ENCODE data around the gene SPATA6.
"Not testable (repeated sequence)": the region's sequence is repeated elsewhere in the genome, so short reads cannot be mapped to it uniquely, and the experiment has no call there.

SPATA6 gene

GRCh38 chr1:48471691-48472576 is at the start of gene SPATA6:
SPATA6 (minus strand) TSS chr1:48472204; CDS start chr1:48472008, 196 bp downstream.
- DNase-seq, result peak; percentile 49

- DNase-seq, result not testable (repeated sequence)
These were observed 47.9 kb upstream of the SPATA6 start for GRCh38 chr1:48519896-48520295.

GRCh38 chr1:48506870-48507269 is 34.9 kb upstream of the SPATA6 start:
- no peak for DNase-seq

GRCh38 chr1:48500541-48501450 is 28.8 kb upstream of the SPATA6 start:
- DNase-seq, result peak; percentile 16

GRCh38 chr1:48499211-48499735 is 27.3 kb upstream of the SPATA6 start:
- no peak for DNase-seq

- no peak for DNase-seq
These were observed 26.2 kb upstream of the SPATA6 start for GRCh38 chr1:48498096-48498791.

- no peak for DNase-seq
These were observed 23.9 kb upstream of the SPATA6 start for GRCh38 chr1:48495911-48496310.

- no peak for DNase-seq
These were observed 23.2 kb upstream of the SPATA6 start for GRCh38 chr1:48495166-48495565.

GRCh38 chr1:48493970-48494769 is 22.2 kb upstream of the SPATA6 start:
- DNase-seq, result no peak

- DNase-seq, result no peak
These were observed 21.0 kb upstream of the SPATA6 start for GRCh38 chr1:48493041-48493440.

- no peak for DNase-seq
These were observed 20.4 kb upstream of the SPATA6 start for GRCh38 chr1:48492392-48492791.

GRCh38 chr1:48488721-48489120 is 16.7 kb upstream of the SPATA6 start:
- no peak for DNase-seq

- no peak for DNase-seq
These were observed 8.5 kb upstream of the SPATA6 start for GRCh38 chr1:48480504-48480903.

GRCh38 chr1:48480023-48480422 is 8.0 kb upstream of the SPATA6 start:
- not testable (repeated sequence) for DNase-seq

- DNase-seq, result no peak
These were observed 634 bp upstream of the SPATA6 start for GRCh38 chr1:48472638-48473037.

- no peak for DNase-seq
These were observed 884 bp downstream of the SPATA6 start for GRCh38 chr1:48470950-48471690.

- DNase-seq, result no peak
These were observed 1.5 kb downstream of the SPATA6 start for GRCh38 chr1:48470481-48470855.

GRCh38 chr1:48469616-48470480 is 2.2 kb downstream of the SPATA6 start:
- DNase-seq, result no peak

GRCh38 chr1:48466594-48466993 is 5.4 kb downstream of the SPATA6 start:
- no peak for DNase-seq

GRCh38 chr1:48462716-48463302 is 9.2 kb downstream of the SPATA6 start:
- DNase-seq, result peak; percentile 11
